ENCODE measurements around the gene SCGN.

DNA sequence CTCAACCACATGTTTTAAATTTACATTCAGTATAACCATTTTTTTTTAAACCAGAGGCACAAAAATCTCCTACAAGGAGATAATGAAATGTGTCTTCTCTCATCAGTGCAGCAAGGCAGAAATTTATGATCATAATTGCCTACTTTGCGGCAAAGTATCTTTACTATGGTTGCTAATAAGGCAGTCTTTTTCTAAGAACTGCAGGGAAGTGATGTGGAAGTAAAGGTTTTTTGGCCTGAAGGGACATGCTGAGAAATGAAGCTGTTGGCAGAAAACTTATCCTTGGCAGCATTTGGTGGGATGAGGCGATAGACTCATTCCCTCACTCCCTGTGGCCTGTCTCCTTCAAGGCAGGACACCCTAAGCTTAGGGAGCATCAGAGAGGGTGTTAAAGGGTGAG is 48.7 kb downstream of the SCGN start:
- no peak for TF ChIP-seq GATA3 (IDR thresholded peaks at IDR 0.05; ENCODE audit: low read depth, low read length)
- TF ChIP-seq GATA2 (IDR thresholded peaks at IDR 0.05; ENCODE audit: low read depth, low read length) = no peak
